ENCODE data around the gene SORT1.

SORT1 gene

DNA sequence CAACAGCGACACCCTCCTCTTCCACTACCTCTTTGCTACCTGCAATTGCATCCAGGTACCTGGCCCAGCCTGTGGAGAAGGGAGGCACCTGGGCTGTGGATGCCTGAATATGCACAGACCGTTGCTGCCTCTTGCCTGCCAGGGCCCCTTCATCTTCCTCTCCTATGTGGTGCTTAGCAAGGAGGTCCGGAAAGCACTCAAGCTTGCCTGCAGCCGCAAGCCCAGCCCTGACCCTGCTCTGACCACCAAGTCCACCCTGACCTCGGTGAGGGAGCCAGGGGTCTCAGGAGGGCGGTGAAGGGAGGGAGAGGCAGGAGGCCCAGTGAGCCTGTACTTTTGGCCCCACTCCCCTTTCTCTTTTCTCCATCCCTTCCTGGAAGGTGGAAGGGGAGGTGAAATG is 126.3 kb downstream of the SORT1 start:
- no peak for DNase-seq

DNA sequence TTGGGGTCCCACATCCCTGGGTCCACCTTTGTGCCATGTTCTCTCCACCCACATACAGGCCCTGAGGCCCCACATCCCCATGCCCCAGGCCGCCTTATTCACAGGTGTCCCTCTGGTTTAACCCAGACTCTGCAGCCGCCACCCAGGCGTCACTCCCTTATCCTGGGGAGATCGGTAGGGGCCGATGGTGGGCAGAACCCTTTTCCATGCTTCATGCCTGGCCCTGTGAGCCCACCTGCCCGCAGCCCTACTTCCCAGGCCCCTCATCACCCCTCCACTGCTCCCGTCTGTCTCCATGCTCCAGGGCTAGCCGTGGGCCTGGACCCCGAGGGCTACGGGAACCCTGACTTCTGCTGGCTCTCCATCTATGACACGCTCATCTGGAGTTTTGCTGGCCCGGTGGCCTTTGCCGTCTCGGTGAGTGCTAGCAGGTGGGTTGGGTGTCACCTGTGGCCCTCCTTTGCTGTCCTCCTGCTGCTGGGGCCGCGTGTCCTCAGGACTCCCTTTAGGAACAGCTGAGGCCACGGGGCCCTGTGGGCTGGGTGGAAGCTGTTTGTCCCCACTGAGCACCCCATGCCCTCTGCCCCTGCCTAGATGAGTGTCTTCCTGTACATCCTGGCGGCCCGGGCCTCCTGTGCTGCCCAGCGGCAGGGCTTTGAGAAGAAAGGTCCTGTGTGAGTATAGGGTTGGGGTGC is 126.9 kb downstream of the SORT1 start:
- DNase-seq: no peak

GRCh38 chr1:109269981-109270622 is 127.6 kb downstream of the SORT1 start:
- DNase-seq: no peak

GRCh38 chr1:109269212-109269980 is 128.3 kb downstream of the SORT1 start:
- no peak for DNase-seq

- DNase-seq: no peak
Measured at GRCh38 chr1:109268431-109269211, 129.1 kb downstream of the SORT1 start.

- no peak for DNase-seq
Measured at GRCh38 chr1:109267743-109268300, 129.9 kb downstream of the SORT1 start.

- DNase-seq: no peak
Measured at GRCh38 chr1:109266965-109267364, 130.8 kb downstream of the SORT1 start.

GRCh38 chr1:109265741-109266330 is 131.9 kb downstream of the SORT1 start:
- DNase-seq: no peak

- no peak for DNase-seq
Measured at GRCh38 chr1:109265016-109265415, 132.7 kb downstream of the SORT1 start.

- DNase-seq: no peak
Measured at GRCh38 chr1:109264379-109264755, 133.4 kb downstream of the SORT1 start.

DNA sequence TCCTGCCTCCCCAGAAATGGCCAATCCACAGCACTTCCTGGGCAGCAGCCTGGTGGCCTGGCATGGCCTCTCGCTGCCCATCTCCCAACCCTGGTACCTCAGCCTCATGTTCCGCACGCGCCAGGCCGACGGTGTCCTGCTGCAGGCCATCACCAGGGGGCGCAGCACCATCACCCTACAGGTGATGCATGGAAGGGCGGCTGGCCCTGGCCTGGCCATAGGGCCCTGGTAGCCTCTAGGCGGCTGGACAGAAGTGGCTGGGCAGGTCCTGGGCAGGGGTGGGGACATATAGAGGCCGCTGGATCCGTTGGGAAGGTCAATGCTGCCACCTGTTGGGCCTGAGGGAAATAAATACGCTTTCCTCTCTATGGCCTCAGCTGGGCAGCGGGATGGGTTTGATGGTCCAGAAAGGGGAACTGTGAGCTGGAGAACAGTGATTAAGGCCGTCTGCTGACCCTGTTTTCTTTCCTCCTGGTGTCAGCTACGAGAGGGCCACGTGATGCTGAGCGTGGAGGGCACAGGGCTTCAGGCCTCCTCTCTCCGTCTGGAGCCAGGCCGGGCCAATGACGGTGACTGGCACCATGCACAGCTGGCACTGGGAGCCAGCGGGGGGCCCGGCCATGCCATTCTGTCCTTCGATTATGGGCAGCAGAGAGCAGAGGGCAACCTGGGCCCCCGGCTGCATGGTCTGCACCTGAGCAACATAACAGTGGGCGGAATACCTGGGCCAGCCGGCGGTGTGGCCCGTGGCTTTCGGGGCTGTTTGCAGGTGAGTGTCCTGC is 133.9 kb downstream of the SORT1 start:
- DNase-seq: peak; percentile 67

- no peak for DNase-seq
Measured at GRCh38 chr1:109263234-109263596, 134.5 kb downstream of the SORT1 start.

GRCh38 chr1:109262231-109263055 is 135.3 kb downstream of the SORT1 start:
- DNase-seq: no peak

GRCh38 chr1:109261578-109261977 is 136.1 kb downstream of the SORT1 start:
- no peak for DNase-seq

DNA sequence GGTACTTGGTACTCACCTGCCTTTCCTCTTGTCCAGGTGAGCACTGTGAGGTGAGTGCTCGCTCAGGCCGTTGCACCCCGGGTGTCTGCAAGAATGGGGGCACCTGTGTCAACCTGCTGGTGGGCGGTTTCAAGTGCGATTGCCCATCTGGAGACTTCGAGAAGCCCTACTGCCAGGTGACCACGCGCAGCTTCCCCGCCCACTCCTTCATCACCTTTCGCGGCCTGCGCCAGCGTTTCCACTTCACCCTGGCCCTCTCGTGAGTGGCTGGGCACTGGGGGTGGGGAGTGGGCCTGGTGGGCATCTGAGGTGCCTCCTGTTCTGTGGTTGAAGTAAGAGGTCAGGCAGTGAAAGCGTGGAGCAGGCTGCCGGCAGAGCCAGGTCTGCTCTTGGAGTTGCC is 136.7 kb downstream of the SORT1 start:
- DNase-seq: no peak

- DNase-seq: no peak
Measured at GRCh38 chr1:109259674-109260557, 137.8 kb downstream of the SORT1 start.

Data from hematopoietic multipotent progenitor cell treated with erythropoietin and hydrocortisone succinate and interleukin-3 and kit ligand, for 8 days (in vitro differentiated cells).